Activated B cell treated with CpG ODN at 0.5 μM for 24 hours (primary cell): Measurements from ENCODE around the gene GHRL. TPM values are rescaled to one million over a fixed set of nuclear protein-coding genes. Genes with fewer than 3 reads are reported as not detected.
A peak's percentile ranks its signal among the peaks of the same experiment; 100 is the strongest.

Experiments used
- ATAC-seq: fragments of 200-7000 bp; cut with Tn5 transposase; one replicate; pipeline ENCODE4 v1.10.0; 2021; ENCODE audit warnings: low read depth, mild to moderate bottlenecking, moderate library complexity
- CTCF ChIA-PET: fragments of 350-600 bp; sonication (Branson Sonifier 250); formaldehyde crosslinking; loops from one replicate; lab custom pipeline; 2021; ENCODE audit warnings: antibody characterized with exemption; lab: Charles Lee
- POLR2A ChIA-PET: fragments of 350-600 bp; sonication (Branson Sonifier 250); formaldehyde crosslinking; loops from one replicate; lab custom pipeline; 2021; ENCODE audit warnings: antibody characterized with exemption; lab: Charles Lee
- DNase-seq: peaks from one replicate; pipeline ENCODE4 v3.0.0; 2022
- H3K27ac Mint-ChIP-seq: one replicate; pipeline ENCODE4 v1.8.0; 2020; ENCODE audit warnings: mixed read lengths
- H3K27me3 Mint-ChIP-seq: one replicate; pipeline ENCODE4 v1.8.0; 2021; ENCODE audit warnings: mixed read lengths
- H3K36me3 Mint-ChIP-seq: one replicate; pipeline ENCODE4 v1.8.0; 2021; ENCODE audit warnings: low read depth, mixed read lengths
- H3K4me1 Mint-ChIP-seq: one replicate; pipeline ENCODE4 v1.8.0; 2021; ENCODE audit warnings: mixed read lengths
- H3K4me3 Mint-ChIP-seq: one replicate; pipeline ENCODE4 v1.8.0; 2020; ENCODE audit warnings: mild to moderate bottlenecking, mixed read lengths
- H3K9me3 Mint-ChIP-seq: one replicate; pipeline ENCODE4 v1.8.0; 2020; ENCODE audit warnings: mixed read lengths
- CTCF ChIP-seq: fragments of 200-600 bp; IDR thresholded peaks from one replicate; pipeline ENCODE4 v1.8.0; 2022; ENCODE audit warnings: antibody characterized with exemption, mild to moderate bottlenecking
- intact Hi-C: fragments of 100-400 bp; cut with micrococcal nuclease; formaldehyde crosslinking; loops from one replicate; pipeline ENCODE4 v1.15.1; 2024
- total RNA-seq: library from RNA; stranded (reverse); gene quantifications from 2 replicates; pipeline ENCODE4 v1.2.3, GENCODE V29; 2022

GHRL gene
- total RNA-seq, 1 donor from 2014 or later = 2.8 TPM

GRCh38 chr3:10308678-10309077 is 15.9 kb upstream of the GHRL start:
- no peaks in the 10 kb centered on the region for H3K9me3 Mint-ChIP-seq
- POLR2A ChIA-PET = interaction anchor here (1.1 kb wide), 1 partner anchor 12 kb away, joined by 3 read pairs; the partner anchor contains the start of gene SEC13

GRCh38 chr3:10306156-10306555 is 13.4 kb upstream of the GHRL start:
- Mint-ChIP-seq H3K36me3 (peaks cover 87% of the 10 kb centered on the region), H3K4me1 (no peaks in the 10 kb centered on the region), H3K27me3 (no peaks in the 10 kb centered on the region), H3K4me3 (no peak overlapping the region), H3K27ac (peak overlapping the region; percentile 62), H3K9me3 (no peaks in the 10 kb centered on the region)
- ATAC-seq (no peak), DNase-seq (no peak)
- CTCF ChIA-PET = interaction anchor here (1.4 kb wide), 1 partner anchor 32 kb away, joined by 3 read pairs; no protein-coding TSS in a partner anchor
- no peak for TF ChIP-seq CTCF
- intact Hi-C loops = no loop called here
- POLR2A ChIA-PET = no interaction called here

More at GRCh38 chr3:10308678-10309077, 15.9 kb upstream of the GHRL start:
- Mint-ChIP-seq H3K4me3 (no peak overlapping the region), H3K27me3 (no peaks in the 10 kb centered on the region), H3K36me3 (peaks cover 87% of the 10 kb centered on the region), H3K27ac (no peak overlapping the region), H3K4me1 (no peaks in the 10 kb centered on the region)
- no peak for TF ChIP-seq CTCF
- no peak for DNase-seq
- intact Hi-C loops = no loop called here
- CTCF ChIA-PET = no interaction called here
- ATAC-seq = no peak

GRCh38 chr3:10305331-10305902 is 12.7 kb upstream of the GHRL start:
- intact Hi-C loops = no loop called here
- no peak for DNase-seq
- no peaks in the 10 kb centered on the region for H3K9me3 Mint-ChIP-seq
- H3K4me3 Mint-ChIP-seq = no peak overlapping the region
- no peaks in the 10 kb centered on the region for H3K4me1 Mint-ChIP-seq
- peaks cover 87% of the 10 kb centered on the region for H3K36me3 Mint-ChIP-seq
- H3K27ac Mint-ChIP-seq = no peak overlapping the region
- no peak for ATAC-seq
- ChIA-PET POLR2A (interaction anchor here (1.6 kb wide), 1 partner anchor 12 kb away, joined by 4 read pairs; the partner anchor contains the start of gene GHRL), CTCF (interaction anchor here (1.4 kb wide), 1 partner anchor 31 kb away, joined by 3 read pairs; no protein-coding TSS in a partner anchor)
- no peak for TF ChIP-seq CTCF
- no peaks in the 10 kb centered on the region for H3K27me3 Mint-ChIP-seq

- H3K4me1 Mint-ChIP-seq = peaks cover under 1% of the 10 kb centered on the region
- no peak overlapping the region for H3K27ac Mint-ChIP-seq
- no peaks in the 10 kb centered on the region for H3K9me3 Mint-ChIP-seq
- CTCF ChIA-PET = no interaction called here
- no peak for DNase-seq
- no peak for ATAC-seq
- H3K4me3 Mint-ChIP-seq = no peak overlapping the region
- peaks cover 84% of the 10 kb centered on the region for H3K36me3 Mint-ChIP-seq
- no peaks in the 10 kb centered on the region for H3K27me3 Mint-ChIP-seq
- intact Hi-C loops = no loop called here
- POLR2A ChIA-PET = interaction anchor here (1.2 to 1.6 kb wide), 2 partner anchors 12 to 16 kb away, joined by 3 to 4 read pairs; partner anchors contain the start of genes GHRL and SEC13
- TF ChIP-seq CTCF = no peak
Measured at GRCh38 chr3:10304905-10305304, 12.2 kb upstream of the GHRL start.

- POLR2A ChIA-PET = interaction anchor here (1.2 kb wide), 1 partner anchor 17 kb away, joined by 3 read pairs; the partner anchor contains the start of gene SEC13
- intact Hi-C loops = no loop called here
- Mint-ChIP-seq H3K27ac (no peak overlapping the region), H3K27me3 (no peaks in the 10 kb centered on the region), H3K36me3 (peaks cover 86% of the 10 kb centered on the region), H3K9me3 (no peaks in the 10 kb centered on the region), H3K4me3 (no peak overlapping the region), H3K4me1 (peaks cover 8% of the 10 kb centered on the region)
- DNase-seq (no peak), ATAC-seq (no peak)
- TF ChIP-seq CTCF = no peak
- CTCF ChIA-PET = no interaction called here
Measured at GRCh38 chr3:10303785-10304184, 11.0 kb upstream of the GHRL start.
